Fibroblast of lung (primary cell): ENCODE data around the gene KRTDAP.

Source experiments
- EZH2 ChIP-seq: IDR thresholded peaks from 2 replicates; pipeline ENCODE4 v1.5.1; 2012; ENCODE audit warnings: low read length, control low read depth, mild to moderate bottlenecking; ENCODE audit errors: missing control alignments
- TF ChIP-seq, protein P1 (sequence below), 2 donors: IDR thresholded peaks in 1 of 2; conservative IDR thresholded peaks in 1 of 2; 1 replicate in 1 of 2; 2 replicates in 1 of 2; pipeline ENCODE4 v1.5.1; 2011 to 2012; ENCODE audit warnings: low read length in 2 of 2, control low read depth in 1 of 2, inconsistent platforms in 1 of 2, low read depth in 1 of 2, mild to moderate bottlenecking in 1 of 2

DNA sequence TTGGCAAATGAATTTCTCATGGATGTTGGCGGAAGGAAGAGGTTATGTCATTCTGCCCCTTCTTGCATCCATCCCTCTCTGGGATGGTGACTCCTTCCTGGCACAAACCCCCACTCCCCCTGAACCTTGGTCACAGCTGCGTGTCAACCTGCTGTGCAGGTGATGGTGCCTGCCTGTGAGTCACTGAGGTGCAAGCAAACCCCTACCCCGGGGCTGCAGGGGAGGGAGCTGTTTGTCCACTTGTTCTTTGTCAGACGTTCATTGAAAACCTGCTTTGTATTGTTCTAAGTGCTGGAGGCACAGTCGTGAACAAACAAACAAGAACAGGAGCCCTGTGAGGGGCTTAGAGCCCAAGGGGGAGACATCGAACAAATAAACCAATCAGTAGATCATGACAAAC is 41.0 kb upstream of the KRTDAP start:
- TF ChIP-seq, protein P1, sequence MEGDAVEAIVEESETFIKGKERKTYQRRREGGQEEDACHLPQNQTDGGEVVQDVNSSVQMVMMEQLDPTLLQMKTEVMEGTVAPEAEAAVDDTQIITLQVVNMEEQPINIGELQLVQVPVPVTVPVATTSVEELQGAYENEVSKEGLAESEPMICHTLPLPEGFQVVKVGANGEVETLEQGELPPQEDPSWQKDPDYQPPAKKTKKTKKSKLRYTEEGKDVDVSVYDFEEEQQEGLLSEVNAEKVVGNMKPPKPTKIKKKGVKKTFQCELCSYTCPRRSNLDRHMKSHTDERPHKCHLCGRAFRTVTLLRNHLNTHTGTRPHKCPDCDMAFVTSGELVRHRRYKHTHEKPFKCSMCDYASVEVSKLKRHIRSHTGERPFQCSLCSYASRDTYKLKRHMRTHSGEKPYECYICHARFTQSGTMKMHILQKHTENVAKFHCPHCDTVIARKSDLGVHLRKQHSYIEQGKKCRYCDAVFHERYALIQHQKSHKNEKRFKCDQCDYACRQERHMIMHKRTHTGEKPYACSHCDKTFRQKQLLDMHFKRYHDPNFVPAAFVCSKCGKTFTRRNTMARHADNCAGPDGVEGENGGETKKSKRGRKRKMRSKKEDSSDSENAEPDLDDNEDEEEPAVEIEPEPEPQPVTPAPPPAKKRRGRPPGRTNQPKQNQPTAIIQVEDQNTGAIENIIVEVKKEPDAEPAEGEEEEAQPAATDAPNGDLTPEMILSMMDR (conservative IDR thresholded peaks at IDR 0.05 in 1 of 2, IDR thresholded peaks at IDR 0.05 in 1 of 2; ENCODE audit: low read depth in 1 of 2, low read length in 2 of 2): no peak
- TF ChIP-seq EZH2: no peak
